GM12878 (cell line): Measurements from ENCODE around the gene TIE1. TPM values are rescaled to one million over a fixed set of nuclear protein-coding genes. Genes with fewer than 3 reads are reported as not detected.

ENCODE experiments used
- ATAC-seq: fragments of 200-7000 bp; cut with Tn5 transposase; 3 replicates; pipeline ENCODE4 v1.9.1; 2020; ENCODE audit warnings: mild to moderate bottlenecking, moderate library complexity
- BruUV-seq: library from RNA; stranded (reverse); fragments of 400-500 nt; replicated peaks from 2 replicates; lab custom pipeline; 2021; lab: Mats Ljungman, UMichigan
- CTCF ChIA-PET: fragments of 300-600 bp; sonication (Branson Sonifier 250); formaldehyde crosslinking; extraction: SDS; loops from one replicate; lab custom pipeline; 2021; ENCODE audit warnings: inconsistent platforms; lab: Yijun Ruan, JAX
- POLR2A ChIA-PET: fragments of 350-600 bp; formaldehyde crosslinking; extraction: SDS; loops from one replicate; lab custom pipeline; 2021; ENCODE audit warnings: inconsistent platforms; lab: Charles Lee
- RAD21 ChIA-PET: fragments of 300-600 bp; sonication (Branson Sonifier 250); formaldehyde crosslinking; loops from one replicate; lab custom pipeline; 2023; ENCODE audit warnings: antibody characterized with exemption; ENCODE audit not compliant: unreplicated experiment; lab: Charles Lee
- SMC1A ChIA-PET: fragments of 300-600 bp; sonication (Branson Sonifier 250); formaldehyde crosslinking; loops from one replicate; lab custom pipeline; 2023; ENCODE audit not compliant: unreplicated experiment, uncharacterized antibody; lab: Charles Lee
- DNase-seq: peaks from one replicate; pipeline ENCODE4 v3.0.0-alpha.2; 2011; ENCODE audit warnings: low read depth, low spot score
- FAIRE-seq: peaks from 3 replicates; lab custom pipeline; 2011; peaks lifted over from hg19 to GRCh38; lab: Jason Lieb, UNC
- H2AFZ ChIP-seq: 2 replicates; pipeline ENCODE4 v1.6.0; 2011; ENCODE audit warnings: low read depth, low read length, control low read depth; ENCODE audit not compliant: control insufficient read depth
- H3K27ac ChIP-seq: 2 replicates; pipeline ENCODE4 v1.5.1; 2011; ENCODE audit warnings: control low read depth; ENCODE audit not compliant: control insufficient read depth, insufficient read depth
- H3K27me3 ChIP-seq, 2 experiments: replicated peaks in 1 of 2; 2 replicates each; pipeline versions ENCODE4 v1.6.0 to v1.6.1; 2011; ENCODE audit warnings: low read length in 1 of 2; ENCODE audit not compliant: control insufficient read depth in 2 of 2, insufficient read depth in 2 of 2
- H3K36me3 ChIP-seq, 2 experiments: 2 replicates each; pipeline ENCODE4 v1.5.1; 2011; ENCODE audit warnings: low read length in 1 of 2; ENCODE audit not compliant: control insufficient read depth in 2 of 2, insufficient read depth in 2 of 2
- H3K4me1 ChIP-seq: 2 replicates; pipeline ENCODE4 v1.6.1; 2011; ENCODE audit warnings: mild to moderate bottlenecking, low read length, moderate library complexity, mixed read lengths; ENCODE audit not compliant: control insufficient read depth, insufficient read depth
- H3K4me2 ChIP-seq: 2 replicates; pipeline ENCODE4 v1.6.0; 2011; ENCODE audit warnings: control low read depth; ENCODE audit not compliant: control insufficient read depth, insufficient read depth
- H3K4me3 ChIP-seq: fragments of 200-600 bp; sonication (generic); 2 replicates; pipeline ENCODE4 v1.5.1; 2016
- H3K79me2 ChIP-seq: 2 replicates; pipeline ENCODE4 v1.6.0; 2011; ENCODE audit warnings: low read length; ENCODE audit not compliant: control insufficient read depth, insufficient read depth
- H3K9ac ChIP-seq: 2 replicates; pipeline ENCODE4 v1.8.0; 2011; ENCODE audit warnings: low read length, control low read depth, mixed read lengths; ENCODE audit not compliant: control insufficient read depth, insufficient read depth
- H3K9me3 ChIP-seq: replicated peaks from 3 replicates; pipeline ENCODE4 v1.5.1; 2011; ENCODE audit warnings: mild to moderate bottlenecking, low read length; ENCODE audit not compliant: control insufficient read depth, insufficient read depth
- H4K20me1 ChIP-seq: 2 replicates; pipeline ENCODE4 v1.6.0; 2011; ENCODE audit not compliant: control insufficient read depth, insufficient read depth
- ETV6 ChIP-seq, 2 experiments: fragments of 450-650 bp in 1 of 2; IDR thresholded peaks in 1 of 2; conservative IDR thresholded peaks in 1 of 2; 2 replicates each; pipeline ENCODE4 v1.6.1; 2014; ENCODE audit warnings: antibody characterized with exemption in 1 of 2, borderline replicate concordance in 1 of 2, low read depth in 1 of 2, mild to moderate bottlenecking in 1 of 2, moderate library complexity in 1 of 2
- IKZF1 ChIP-seq: fragments of 450-650 bp; conservative IDR thresholded peaks from 2 replicates; pipeline ENCODE4 v1.6.1; 2017; ENCODE audit warnings: antibody characterized with exemption, mild to moderate bottlenecking
- MYB ChIP-seq: fragments of 150-350 bp; IDR thresholded peaks from 2 replicates; pipeline ENCODE4 v1.6.1; 2014; ENCODE audit warnings: mild to moderate bottlenecking, low read depth, low read length, borderline replicate concordance
- POLR2AphosphoS2 ChIP-seq: IDR thresholded peaks from 2 replicates; pipeline ENCODE4 v1.6.1; 2011; ENCODE audit warnings: low read depth, mild to moderate bottlenecking, low read length, improper control_type of control experiment, moderate library complexity
- RAD21 ChIP-seq: IDR thresholded peaks from 2 replicates; pipeline ENCODE4 v1.6.1; 2011; ENCODE audit warnings: mild to moderate bottlenecking, low read depth, low read length, moderate library complexity; ENCODE audit not compliant: insufficient read depth
- ZNF274 ChIP-seq: IDR thresholded peaks from one replicate; pipeline ENCODE4 v1.8.0; 2011; ENCODE audit not compliant: insufficient read length, insufficient read depth
- WGBS: methylation state at CpG from one replicate; pipeline ENCODE4 v1.1.6; 2016; ENCODE audit warnings: low lambda C conversion rate; ENCODE audit not compliant: insufficient replicate concordance, insufficient coverage; ENCODE audit errors: missing lambda C conversion rate; 5-methylcytosine and 5-hydroxymethylcytosine counted together
- in situ Hi-C: fragments of 300-500 bp; cut with MboI; formaldehyde crosslinking; loops from 9 replicates; pipeline ENCODE4 v1.14.3; 2018; ENCODE audit warnings: mixed read lengths
- intact Hi-C: fragments of 100-400 bp; cut with micrococcal nuclease; formaldehyde crosslinking; loops from one replicate; pipeline ENCODE4 v1.14.2; 2022; ENCODE audit not compliant: unreplicated experiment
- polyA plus RNA-seq, 11 experiments: library from polyadenylated mRNA; depleted of rRNA in 4 of 11; unstranded in 6 of 11; stranded (reverse) in 5 of 11; fragments of >200 nt; fragmentation: Nextera tagmentation in 4 of 11; fragmentation: Illumina TruSeq in 1 of 11; extraction: Ambion mirVana in 4 of 11; extraction: Trizol in 1 of 11; gene quantifications; 1 replicate in 1 of 11; 2 replicates in 10 of 11; pipeline versions ENCODE4 v1.2.1 to v1.2.3, GENCODE V29; 2011 to 2016; ENCODE audit warnings: inconsistent platforms in 2 of 11, missing spikeins in 2 of 11, low read depth in 1 of 11
- total RNA-seq, 4 experiments: library from RNA; depleted of rRNA in 3 of 4; stranded (reverse); fragments of >200 nt in 3 of 4; fragmentation: Illumina TruSeq in 1 of 4; extraction: Trizol in 1 of 4; gene quantifications; 2 replicates each; pipeline versions ENCODE4 v1.2.1 to v1.2.3, GENCODE V29; 2013 to 2021
- TF ChIP-seq, protein P1 (sequence below): IDR thresholded peaks from 2 replicates; pipeline ENCODE4 v1.6.1; 2011; ENCODE audit warnings: low read depth, low read length, improper control_type of control experiment, borderline replicate concordance

TIE1 gene
- total and polyA plus RNA-seq, 10 of the 15 experiments (the other 5 are each of a cell fraction or from before 2014, with no cell fraction given), result 0.26 to 3.9 (median 1.3) TPM

GRCh38 chr1:43277116-43277876, 23.5 kb upstream of the TIE1 start (continued):
- TF ChIP-seq, protein P1, sequence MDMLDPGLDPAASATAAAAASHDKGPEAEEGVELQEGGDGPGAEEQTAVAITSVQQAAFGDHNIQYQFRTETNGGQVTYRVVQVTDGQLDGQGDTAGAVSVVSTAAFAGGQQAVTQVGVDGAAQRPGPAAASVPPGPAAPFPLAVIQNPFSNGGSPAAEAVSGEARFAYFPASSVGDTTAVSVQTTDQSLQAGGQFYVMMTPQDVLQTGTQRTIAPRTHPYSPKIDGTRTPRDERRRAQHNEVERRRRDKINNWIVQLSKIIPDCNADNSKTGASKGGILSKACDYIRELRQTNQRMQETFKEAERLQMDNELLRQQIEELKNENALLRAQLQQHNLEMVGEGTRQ, result no peak
- no peak for TF ChIP-seq POLR2AphosphoS2
- no peak for TF ChIP-seq ETV6 (conservative IDR thresholded peaks at IDR 0.05 in 1 of 2, IDR thresholded peaks at IDR 0.05 in 1 of 2; ENCODE audit: borderline replicate concordance in 1 of 2, low read depth in 1 of 2)
- TF ChIP-seq MYB, result no peak
- TF ChIP-seq, all 136 proteins: peak for 0

- TF ChIP-seq RAD21 (no peak), IKZF1 (no peak), ZNF274 (no peak)
- Histone ChIP-seq H4K20me1 (no peaks in the 10 kb centered on the region), H2AFZ (no peak overlapping the region), H3K9ac (no peak overlapping the region), H3K4me1 (peaks cover 3% of the 10 kb centered on the region; the same call in 1 of the 2 replicates), H3K27ac (no peak overlapping the region), H3K4me2 (no peak overlapping the region), H3K36me3 (no peaks in the 10 kb centered on the region), H3K9me3 (no peaks in the 10 kb centered on the region), H3K4me3 (no peak overlapping the region), H3K27me3 (no peaks in the 10 kb centered on the region; a peak in 1 of 4 replicates), H3K79me2 (no peaks in the 10 kb centered on the region)
- ChIA-PET RAD21 (no interaction called here), SMC1A (no interaction called here), CTCF (interaction anchor here (1.4 kb wide), 1 partner anchor 16 kb away, joined by 5 read pairs; no protein-coding TSS in a partner anchor), POLR2A (no interaction called here)
- in situ Hi-C loops, result no loop called here
- BruUV-seq, result no TSS peak
- no peak for FAIRE-seq
- 44% methylated on average over 5 of the region's 5 CpGs for WGBS
- no peak for ATAC-seq
- intact Hi-C loops, result no loop called here
- no peak for DNase-seq
These were observed 21.6 kb upstream of the TIE1 start for GRCh38 chr1:43279161-43279560.
